Peyer's patch (tissue), 4 donors: ENCODE results near the gene SLC45A3. TPM values are rescaled to one million over a fixed set of nuclear protein-coding genes. Genes with fewer than 3 reads are reported as not detected.

Experiments
- DNase-seq, 3 donors: peaks; one replicate each; pipeline ENCODE4 v3.0.0-alpha.2; 2017 to 2019
- H3K27ac ChIP-seq, 4 donors: fragments of 200-600 bp; sonication (generic); one replicate each; pipeline ENCODE4 v1.5.1; 2016 to 2019
- H3K27me3 ChIP-seq, 2 donors: fragments of 200-600 bp; sonication (generic); one replicate each; pipeline ENCODE4 v1.5.1; 2019
- H3K36me3 ChIP-seq, 3 donors: fragments of 200-600 bp; sonication (generic); one replicate each; pipeline ENCODE4 v1.5.1; 2016 to 2019
- H3K4me1 ChIP-seq, 4 donors: fragments of 200-600 bp; sonication (generic); one replicate each; pipeline ENCODE4 v1.5.1; 2016 to 2019
- H3K4me3 ChIP-seq, 4 donors: fragments of 200-600 bp; sonication (generic); 1 replicate in 3 of 4; 2 replicates in 1 of 4; pipeline ENCODE4 v1.5.1; 2016 to 2019; ENCODE audit warnings: mild to moderate bottlenecking in 1 of 4
- H3K9me3 ChIP-seq, 4 donors: fragments of 200-600 bp; sonication (generic); one replicate each; pipeline ENCODE4 v1.5.1; 2016 to 2019; ENCODE audit warnings: mild to moderate bottlenecking in 1 of 4
- CTCF ChIP-seq, 6 experiments: fragments of 450-650 bp in 4 of 6; fragments of 200-600 bp in 2 of 6; sonication (generic) in 1 of 6; IDR thresholded peaks; one replicate each; pipeline ENCODE4 v1.5.1; 2017 to 2019; ENCODE audit warnings: antibody characterized with exemption in 6 of 6, mild to moderate bottlenecking in 3 of 6, moderate library complexity in 1 of 6
- POLR2A ChIP-seq, 2 donors: fragments of 450-650 bp; IDR thresholded peaks; one replicate each; pipeline ENCODE4 v1.5.1; 2017; ENCODE audit warnings: antibody characterized with exemption in 2 of 2, mild to moderate bottlenecking in 2 of 2, moderate library complexity in 2 of 2
- total RNA-seq, 4 donors: library from RNA; depleted of rRNA; stranded (reverse); fragments of >200 nt; gene quantifications; one replicate each; pipeline ENCODE4 v1.1.0, GENCODE V29; 2016

SLC45A3 gene
- total RNA-seq, 4 donors from 2014 or later = 7.4 to 16.0 (median 11.2) TPM

GRCh38 chr1:205701891-205702290 lies 21.6 kb upstream of the SLC45A3 start:
- Histone ChIP-seq H3K9me3 (no peaks in the 10 kb centered on the region), H3K36me3 (no peaks in the 10 kb centered on the region), H3K4me1 (no peaks in the 10 kb centered on the region), H3K27me3 (no peaks in the 10 kb centered on the region), H3K27ac (no peak overlapping the region), H3K4me3 (no peak overlapping the region)
- no peak for DNase-seq
- TF ChIP-seq POLR2A (IDR thresholded peaks at IDR 0.05) = no peak
- no peak for TF ChIP-seq CTCF (IDR thresholded peaks at IDR 0.05)

GRCh38 chr1:205701420-205701819 lies 21.1 kb upstream of the SLC45A3 start:
- TF ChIP-seq CTCF (IDR thresholded peaks at IDR 0.05) (no peak), POLR2A (IDR thresholded peaks at IDR 0.05) (no peak)
- no peaks in the 10 kb centered on the region for H3K4me1 ChIP-seq
- no peak for DNase-seq
- H3K4me3 ChIP-seq = no peak overlapping the region
- no peaks in the 10 kb centered on the region for H3K36me3 ChIP-seq
- no peaks in the 10 kb centered on the region for H3K9me3 ChIP-seq
- H3K27ac ChIP-seq = no peak overlapping the region
- H3K27me3 ChIP-seq = no peaks in the 10 kb centered on the region

- no peaks in the 10 kb centered on the region for H3K36me3 ChIP-seq
- DNase-seq = no peak
Measured at GRCh38 chr1:205700865-205701401, 20.6 kb upstream of the SLC45A3 start.

GRCh38 chr1:205699416-205699815 lies 19.1 kb upstream of the SLC45A3 start:
- H3K27me3 ChIP-seq = no peaks in the 10 kb centered on the region
- no peaks in the 10 kb centered on the region for H3K36me3 ChIP-seq
- no peaks in the 10 kb centered on the region for H3K9me3 ChIP-seq
- H3K4me1 ChIP-seq = no peaks in the 10 kb centered on the region
- H3K27ac ChIP-seq = no peak overlapping the region
- H3K4me3 ChIP-seq = no peak overlapping the region
- TF ChIP-seq CTCF (IDR thresholded peaks at IDR 0.05) (no peak), POLR2A (IDR thresholded peaks at IDR 0.05) (no peak)
- DNase-seq = no peak

More at GRCh38 chr1:205700865-205701401, 20.6 kb upstream of the SLC45A3 start:
- TF ChIP-seq CTCF (IDR thresholded peaks at IDR 0.05) (no peak), POLR2A (IDR thresholded peaks at IDR 0.05) (no peak)
- no peaks in the 10 kb centered on the region for H3K4me1 ChIP-seq
- H3K9me3 ChIP-seq = no peaks in the 10 kb centered on the region
- H3K4me3 ChIP-seq = no peak overlapping the region
- H3K27ac ChIP-seq = no peak overlapping the region
- no peaks in the 10 kb centered on the region for H3K27me3 ChIP-seq

GRCh38 chr1:205698921-205699320 lies 18.6 kb upstream of the SLC45A3 start:
- Histone ChIP-seq H3K4me3 (no peak overlapping the region), H3K27ac (no peak overlapping the region), H3K36me3 (no peaks in the 10 kb centered on the region), H3K27me3 (no peaks in the 10 kb centered on the region), H3K9me3 (no peaks in the 10 kb centered on the region), H3K4me1 (no peaks in the 10 kb centered on the region)
- TF ChIP-seq CTCF (IDR thresholded peaks at IDR 0.05) = no peak
- no peak for TF ChIP-seq POLR2A (IDR thresholded peaks at IDR 0.05)
- DNase-seq = no peak
